Neural progenitor cell (in vitro differentiated cells): Measurements from ENCODE around the gene EML2. TPM values are rescaled to one million over a fixed set of nuclear protein-coding genes. Genes with fewer than 3 reads are reported as not detected.

Experiments used
- DNase-seq: peaks from one replicate; pipeline ENCODE4 v3.0.0-alpha.2; 2016; ENCODE audit warnings: low spot score
- H2AFZ ChIP-seq: fragments of 200-600 bp; sonication (generic); replicated peaks from 2 replicates; pipeline ENCODE4 v1.6.1; 2016; ENCODE audit warnings: antibody characterized with exemption
- H3F3A ChIP-seq: fragments of 200-600 bp; sonication (generic); 2 replicates; pipeline ENCODE4 v1.6.1; 2016; ENCODE audit warnings: antibody characterized with exemption, low read depth
- H3K27ac ChIP-seq: fragments of 200-600 bp; sonication (generic); 2 replicates; pipeline ENCODE4 v1.5.1; 2016; ENCODE audit warnings: mild to moderate bottlenecking
- H3K27me3 ChIP-seq: fragments of 200-600 bp; sonication (generic); 2 replicates; pipeline ENCODE4 v1.6.1; 2016; ENCODE audit warnings: mild to moderate bottlenecking, moderate library complexity
- H3K36me3 ChIP-seq: fragments of 200-600 bp; sonication (generic); 2 replicates; pipeline ENCODE4 v1.5.1; 2016
- H3K4me1 ChIP-seq: fragments of 200-600 bp; sonication (generic); 2 replicates; pipeline ENCODE4 v1.6.1; 2016; ENCODE audit warnings: mixed run types
- H3K4me2 ChIP-seq: fragments of 200-600 bp; sonication (generic); 2 replicates; pipeline ENCODE4 v1.6.1; 2016
- H3K4me3 ChIP-seq: fragments of 200-600 bp; sonication (generic); 2 replicates; pipeline ENCODE4 v1.5.1; 2016
- H3K79me2 ChIP-seq: fragments of 200-600 bp; sonication (generic); 2 replicates; pipeline ENCODE4 v1.6.1; 2016; ENCODE audit warnings: low read depth
- H3K9ac ChIP-seq: fragments of 200-600 bp; sonication (generic); 2 replicates; pipeline ENCODE4 v1.6.1; 2016
- H3K9me3 ChIP-seq: fragments of 200-600 bp; sonication (generic); 2 replicates; pipeline ENCODE4 v1.5.1; 2016; ENCODE audit warnings: low read depth
- H4K20me1 ChIP-seq: fragments of 200-600 bp; sonication (generic); 2 replicates; pipeline ENCODE4 v1.6.1; 2016; ENCODE audit warnings: low read depth
- H3K27ac Mint-ChIP-seq: 3 replicates; pipeline ENCODE4 v1.8.0; 2021; ENCODE audit warnings: mixed read lengths
- H3K27me3 Mint-ChIP-seq: 2 replicates; pipeline ENCODE4 v1.8.0; 2022; ENCODE audit warnings: low read depth, mild to moderate bottlenecking, inconsistent platforms, moderate library complexity, mixed read lengths; ENCODE audit not compliant: insufficient read depth
- H3K36me3 Mint-ChIP-seq: 3 replicates; pipeline ENCODE4 v1.8.0; 2021; ENCODE audit warnings: mixed read lengths
- H3K4me1 Mint-ChIP-seq: 3 replicates; pipeline ENCODE4 v1.8.0; 2021; ENCODE audit warnings: mixed read lengths
- H3K4me3 Mint-ChIP-seq: 3 replicates; pipeline ENCODE4 v1.8.0; 2021; ENCODE audit warnings: mild to moderate bottlenecking, moderate library complexity, mixed read lengths
- H3K9me3 Mint-ChIP-seq: 3 replicates; pipeline ENCODE4 v1.8.0; 2020; ENCODE audit warnings: mixed read lengths
- EZH2 ChIP-seq: fragments of 200-600 bp; sonication (generic); IDR thresholded peaks from 2 replicates; pipeline ENCODE4 v1.6.1; 2017; ENCODE audit warnings: antibody characterized with exemption, mild to moderate bottlenecking, moderate library complexity
- EZH2phosphoT487 ChIP-seq: fragments of 200-600 bp; sonication (generic); IDR thresholded peaks from 2 replicates; pipeline ENCODE4 v1.6.1; 2017; ENCODE audit warnings: antibody characterized with exemption
- total RNA-seq: library from RNA; depleted of rRNA; stranded (reverse); fragments of >200 nt; gene quantifications from 2 replicates; pipeline ENCODE4 v1.2.3, GENCODE V29; 2015; ENCODE audit warnings: low replicate concordance
- TF ChIP-seq, protein P1 (sequence below): fragments of 200-600 bp; sonication (generic); IDR thresholded peaks from 2 replicates; pipeline ENCODE4 v1.5.1; 2017; ENCODE audit warnings: antibody characterized with exemption, mild to moderate bottlenecking

The EML2 gene
- total RNA-seq, 1 donor from 2014 or later = 15.9 TPM

DNA sequence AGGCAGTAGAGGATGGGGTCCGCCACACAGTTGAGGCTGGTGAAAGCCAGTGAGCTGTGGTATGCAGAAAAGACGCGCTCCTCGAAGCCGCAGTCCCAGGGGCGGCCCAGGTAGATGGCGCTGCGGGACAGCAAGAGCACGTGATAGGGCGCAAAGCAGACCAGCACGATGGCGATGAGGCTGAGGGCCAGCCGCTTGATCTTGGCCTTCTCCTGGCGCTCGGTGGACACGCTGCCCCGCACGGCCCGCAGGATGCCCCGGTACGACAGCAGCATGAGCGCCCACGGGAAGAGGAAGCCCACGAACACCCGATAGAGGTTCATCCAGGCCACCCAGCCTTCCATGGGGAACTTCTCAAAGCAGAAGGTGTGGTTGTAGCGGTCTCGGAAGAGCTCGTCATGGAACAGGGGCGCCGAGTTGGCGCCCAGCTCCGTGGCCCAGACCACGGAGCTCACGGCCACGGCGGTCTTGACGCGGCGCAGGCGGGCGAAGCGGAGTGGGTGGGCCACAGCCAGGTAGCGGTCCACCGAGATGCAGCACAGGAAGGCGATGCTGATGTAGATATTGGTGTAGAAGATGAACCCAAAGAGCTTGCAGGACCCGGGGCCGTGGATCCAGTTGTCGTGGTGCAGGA lies 48.1 kb downstream of the EML2 start:
- H3K4me2 ChIP-seq = no peak overlapping the region
- H3K4me1 ChIP-seq = no peaks in the 10 kb centered on the region
- Mint-ChIP-seq H3K27ac (no peak overlapping the region), H3K4me1 (no peaks in the 10 kb centered on the region), H3K9me3 (no peaks in the 10 kb centered on the region), H3K36me3 (no peaks in the 10 kb centered on the region), H3K4me3 (no peak overlapping the region), H3K27me3 (peaks cover 22% of the 10 kb centered on the region)
- no peaks in the 10 kb centered on the region for H3K9me3 ChIP-seq
- H2AFZ ChIP-seq = no peak overlapping the region
- peaks cover 49% of the 10 kb centered on the region for H3K27me3 ChIP-seq
- H3K27ac ChIP-seq = no peak overlapping the region
- peak; percentile 78 for DNase-seq
- no peak for TF ChIP-seq EZH2
- TF ChIP-seq, protein P1, sequence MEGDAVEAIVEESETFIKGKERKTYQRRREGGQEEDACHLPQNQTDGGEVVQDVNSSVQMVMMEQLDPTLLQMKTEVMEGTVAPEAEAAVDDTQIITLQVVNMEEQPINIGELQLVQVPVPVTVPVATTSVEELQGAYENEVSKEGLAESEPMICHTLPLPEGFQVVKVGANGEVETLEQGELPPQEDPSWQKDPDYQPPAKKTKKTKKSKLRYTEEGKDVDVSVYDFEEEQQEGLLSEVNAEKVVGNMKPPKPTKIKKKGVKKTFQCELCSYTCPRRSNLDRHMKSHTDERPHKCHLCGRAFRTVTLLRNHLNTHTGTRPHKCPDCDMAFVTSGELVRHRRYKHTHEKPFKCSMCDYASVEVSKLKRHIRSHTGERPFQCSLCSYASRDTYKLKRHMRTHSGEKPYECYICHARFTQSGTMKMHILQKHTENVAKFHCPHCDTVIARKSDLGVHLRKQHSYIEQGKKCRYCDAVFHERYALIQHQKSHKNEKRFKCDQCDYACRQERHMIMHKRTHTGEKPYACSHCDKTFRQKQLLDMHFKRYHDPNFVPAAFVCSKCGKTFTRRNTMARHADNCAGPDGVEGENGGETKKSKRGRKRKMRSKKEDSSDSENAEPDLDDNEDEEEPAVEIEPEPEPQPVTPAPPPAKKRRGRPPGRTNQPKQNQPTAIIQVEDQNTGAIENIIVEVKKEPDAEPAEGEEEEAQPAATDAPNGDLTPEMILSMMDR = peak; percentile 56
- no peaks in the 10 kb centered on the region for H3F3A ChIP-seq
- no peak overlapping the region for H3K4me3 ChIP-seq
- H3K79me2 ChIP-seq = no peaks in the 10 kb centered on the region
- H3K36me3 ChIP-seq = no peaks in the 10 kb centered on the region
- H4K20me1 ChIP-seq = no peaks in the 10 kb centered on the region
- H3K9ac ChIP-seq = no peak overlapping the region

DNA sequence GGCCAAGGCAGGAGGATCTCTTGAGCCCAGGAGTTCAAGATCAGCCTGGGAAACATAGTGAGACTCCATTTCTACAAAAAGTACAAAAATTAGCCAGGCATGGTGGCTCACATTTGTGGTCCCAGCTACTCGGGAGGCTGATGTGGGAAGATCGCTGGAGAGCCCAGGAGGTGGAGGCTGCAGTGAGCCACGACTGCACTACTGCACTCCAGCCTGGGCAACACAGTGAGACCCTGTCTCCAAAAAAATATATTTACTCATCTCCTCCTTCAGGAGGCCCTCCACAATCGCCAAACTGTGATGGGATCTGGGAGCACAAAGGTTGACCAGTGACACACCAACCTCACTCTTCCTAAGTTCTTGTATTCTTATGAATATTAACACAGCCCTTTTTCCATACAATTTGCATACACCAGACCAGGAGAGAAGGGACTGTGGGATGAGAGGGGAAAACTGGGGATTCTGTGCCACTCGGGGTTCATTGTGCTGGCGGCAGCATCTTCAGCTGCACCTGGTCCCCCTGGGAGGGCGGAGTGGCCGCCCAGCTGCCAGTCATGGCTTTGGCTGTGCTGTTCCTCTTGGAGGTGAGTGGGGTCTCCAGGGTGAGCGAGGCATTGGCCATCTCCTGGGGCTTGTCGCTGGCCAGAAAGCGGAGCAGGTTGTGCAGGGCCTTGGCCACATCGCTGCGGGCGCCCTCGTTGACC lies 48.7 kb downstream of the EML2 start:
- Histone ChIP-seq H4K20me1 (no peaks in the 10 kb centered on the region), H3K9me3 (no peaks in the 10 kb centered on the region), H3K27ac (no peak overlapping the region), H3K27me3 (peaks cover 43% of the 10 kb centered on the region), H2AFZ (no peak overlapping the region), H3K9ac (no peak overlapping the region), H3K4me3 (no peak overlapping the region), H3K36me3 (no peaks in the 10 kb centered on the region), H3K4me1 (no peaks in the 10 kb centered on the region), H3K79me2 (no peaks in the 10 kb centered on the region), H3F3A (no peaks in the 10 kb centered on the region), H3K4me2 (no peak overlapping the region)
- H3K27ac Mint-ChIP-seq = no peak overlapping the region
- no peak for DNase-seq
- H3K36me3 Mint-ChIP-seq = no peaks in the 10 kb centered on the region
- TF ChIP-seq EZH2phosphoT487 (no peak), EZH2 (no peak)
- TF ChIP-seq, protein P1 = no peak
- H3K27me3 Mint-ChIP-seq = peaks cover 17% of the 10 kb centered on the region
- H3K4me3 Mint-ChIP-seq = no peak overlapping the region
- no peaks in the 10 kb centered on the region for H3K9me3 Mint-ChIP-seq
- H3K4me1 Mint-ChIP-seq = no peaks in the 10 kb centered on the region

DNA sequence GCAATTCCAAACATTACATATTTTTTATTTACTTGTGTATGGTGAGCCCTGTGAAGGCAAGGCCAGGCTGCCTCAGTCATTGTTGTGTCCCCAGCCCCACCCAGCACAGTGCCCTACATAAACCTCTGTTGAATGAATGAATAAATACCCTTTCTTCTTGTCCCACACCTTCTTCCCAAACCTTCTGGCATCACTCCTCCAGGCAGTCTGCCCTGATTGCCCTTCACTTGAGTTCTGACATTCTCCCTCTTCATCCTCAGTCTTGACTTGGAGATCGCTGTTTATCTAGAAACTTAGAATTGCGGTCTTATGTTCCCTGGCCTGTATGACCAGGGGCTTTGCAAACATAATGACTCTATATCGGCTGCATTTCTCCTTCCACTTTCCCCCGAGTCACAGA lies 49.4 kb downstream of the EML2 start:
- Histone ChIP-seq H3K4me2 (no peak overlapping the region), H3K4me1 (no peaks in the 10 kb centered on the region), H3K27ac (no peak overlapping the region), H3K79me2 (no peaks in the 10 kb centered on the region), H3K27me3 (peaks cover 39% of the 10 kb centered on the region), H2AFZ (no peak overlapping the region), H4K20me1 (no peaks in the 10 kb centered on the region), H3K36me3 (no peaks in the 10 kb centered on the region), H3K4me3 (no peak overlapping the region), H3K9me3 (no peaks in the 10 kb centered on the region), H3F3A (no peaks in the 10 kb centered on the region), H3K9ac (no peak overlapping the region)
- no peak overlapping the region for H3K27ac Mint-ChIP-seq
- no peaks in the 10 kb centered on the region for H3K36me3 Mint-ChIP-seq
- DNase-seq = no peak
- no peak for TF ChIP-seq EZH2phosphoT487
- no peak for TF ChIP-seq EZH2
- TF ChIP-seq, protein P1 = no peak
- peaks cover 3% of the 10 kb centered on the region for H3K4me1 Mint-ChIP-seq
- H3K4me3 Mint-ChIP-seq = no peak overlapping the region
- H3K27me3 Mint-ChIP-seq = peaks cover 14% of the 10 kb centered on the region
- no peaks in the 10 kb centered on the region for H3K9me3 Mint-ChIP-seq
